Measurements from ENCODE around the gene MACF1.

DNA sequence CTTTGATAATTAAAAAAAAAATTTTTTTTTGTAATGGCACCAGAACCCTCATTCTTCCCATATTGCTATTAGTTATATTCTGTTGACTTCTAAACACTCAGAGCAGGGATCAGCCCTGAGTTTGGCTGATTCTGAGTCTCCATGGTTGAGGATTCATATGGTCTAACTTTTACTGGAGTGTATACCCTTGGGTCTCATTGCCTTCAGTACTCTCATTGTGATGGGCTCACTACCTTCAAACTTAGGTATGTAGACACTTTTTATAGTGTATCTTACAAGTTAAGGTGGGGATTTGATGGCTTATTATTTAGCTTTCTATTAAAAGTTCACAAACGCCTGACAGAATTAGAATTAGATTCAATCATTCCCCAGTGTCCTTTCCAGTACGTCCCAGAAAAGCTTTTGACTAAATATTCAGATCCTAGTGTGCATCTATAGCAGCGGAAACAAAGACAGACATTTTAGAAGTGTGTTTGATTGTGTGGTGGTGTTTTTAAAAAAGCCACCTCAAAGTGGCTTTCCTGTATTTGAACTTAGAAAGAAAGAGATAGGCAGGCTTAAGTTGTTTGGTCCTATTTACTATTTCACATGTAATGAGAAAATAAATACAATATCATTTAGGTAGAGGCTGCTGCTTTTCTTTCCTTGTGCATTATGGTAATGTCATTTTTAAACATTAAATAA lies 1.4 kb downstream of the MACF1 start:
- TF ChIP-seq, protein P1, sequence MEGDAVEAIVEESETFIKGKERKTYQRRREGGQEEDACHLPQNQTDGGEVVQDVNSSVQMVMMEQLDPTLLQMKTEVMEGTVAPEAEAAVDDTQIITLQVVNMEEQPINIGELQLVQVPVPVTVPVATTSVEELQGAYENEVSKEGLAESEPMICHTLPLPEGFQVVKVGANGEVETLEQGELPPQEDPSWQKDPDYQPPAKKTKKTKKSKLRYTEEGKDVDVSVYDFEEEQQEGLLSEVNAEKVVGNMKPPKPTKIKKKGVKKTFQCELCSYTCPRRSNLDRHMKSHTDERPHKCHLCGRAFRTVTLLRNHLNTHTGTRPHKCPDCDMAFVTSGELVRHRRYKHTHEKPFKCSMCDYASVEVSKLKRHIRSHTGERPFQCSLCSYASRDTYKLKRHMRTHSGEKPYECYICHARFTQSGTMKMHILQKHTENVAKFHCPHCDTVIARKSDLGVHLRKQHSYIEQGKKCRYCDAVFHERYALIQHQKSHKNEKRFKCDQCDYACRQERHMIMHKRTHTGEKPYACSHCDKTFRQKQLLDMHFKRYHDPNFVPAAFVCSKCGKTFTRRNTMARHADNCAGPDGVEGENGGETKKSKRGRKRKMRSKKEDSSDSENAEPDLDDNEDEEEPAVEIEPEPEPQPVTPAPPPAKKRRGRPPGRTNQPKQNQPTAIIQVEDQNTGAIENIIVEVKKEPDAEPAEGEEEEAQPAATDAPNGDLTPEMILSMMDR (IDR thresholded peaks at IDR 0.05): no peak
- no peak for TF ChIP-seq EP300 (IDR thresholded peaks at IDR 0.05; ENCODE audit: borderline replicate concordance in 1 of 2, low read depth in 1 of 2, low read length in 1 of 2)
- TF ChIP-seq, protein P2, sequence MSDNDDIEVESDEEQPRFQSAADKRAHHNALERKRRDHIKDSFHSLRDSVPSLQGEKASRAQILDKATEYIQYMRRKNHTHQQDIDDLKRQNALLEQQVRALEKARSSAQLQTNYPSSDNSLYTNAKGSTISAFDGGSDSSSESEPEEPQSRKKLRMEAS (IDR thresholded peaks at IDR 0.05; ENCODE audit: low read depth): no peak
- TF ChIP-seq, protein P3, sequence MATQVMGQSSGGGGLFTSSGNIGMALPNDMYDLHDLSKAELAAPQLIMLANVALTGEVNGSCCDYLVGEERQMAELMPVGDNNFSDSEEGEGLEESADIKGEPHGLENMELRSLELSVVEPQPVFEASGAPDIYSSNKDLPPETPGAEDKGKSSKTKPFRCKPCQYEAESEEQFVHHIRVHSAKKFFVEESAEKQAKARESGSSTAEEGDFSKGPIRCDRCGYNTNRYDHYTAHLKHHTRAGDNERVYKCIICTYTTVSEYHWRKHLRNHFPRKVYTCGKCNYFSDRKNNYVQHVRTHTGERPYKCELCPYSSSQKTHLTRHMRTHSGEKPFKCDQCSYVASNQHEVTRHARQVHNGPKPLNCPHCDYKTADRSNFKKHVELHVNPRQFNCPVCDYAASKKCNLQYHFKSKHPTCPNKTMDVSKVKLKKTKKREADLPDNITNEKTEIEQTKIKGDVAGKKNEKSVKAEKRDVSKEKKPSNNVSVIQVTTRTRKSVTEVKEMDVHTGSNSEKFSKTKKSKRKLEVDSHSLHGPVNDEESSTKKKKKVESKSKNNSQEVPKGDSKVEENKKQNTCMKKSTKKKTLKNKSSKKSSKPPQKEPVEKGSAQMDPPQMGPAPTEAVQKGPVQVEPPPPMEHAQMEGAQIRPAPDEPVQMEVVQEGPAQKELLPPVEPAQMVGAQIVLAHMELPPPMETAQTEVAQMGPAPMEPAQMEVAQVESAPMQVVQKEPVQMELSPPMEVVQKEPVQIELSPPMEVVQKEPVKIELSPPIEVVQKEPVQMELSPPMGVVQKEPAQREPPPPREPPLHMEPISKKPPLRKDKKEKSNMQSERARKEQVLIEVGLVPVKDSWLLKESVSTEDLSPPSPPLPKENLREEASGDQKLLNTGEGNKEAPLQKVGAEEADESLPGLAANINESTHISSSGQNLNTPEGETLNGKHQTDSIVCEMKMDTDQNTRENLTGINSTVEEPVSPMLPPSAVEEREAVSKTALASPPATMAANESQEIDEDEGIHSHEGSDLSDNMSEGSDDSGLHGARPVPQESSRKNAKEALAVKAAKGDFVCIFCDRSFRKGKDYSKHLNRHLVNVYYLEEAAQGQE (IDR thresholded peaks at IDR 0.05; ENCODE audit: low read depth, low read length): no peak
- TF ChIP-seq RXRA (IDR thresholded peaks at IDR 0.05; ENCODE audit: borderline replicate concordance, low read depth): no peak
- TF ChIP-seq TCF12 (IDR thresholded peaks at IDR 0.05): no peak
- no peak for TF ChIP-seq TEAD4 (IDR thresholded peaks at IDR 0.05; ENCODE audit: borderline replicate concordance, insufficient read depth)
- TF ChIP-seq, protein P4, sequence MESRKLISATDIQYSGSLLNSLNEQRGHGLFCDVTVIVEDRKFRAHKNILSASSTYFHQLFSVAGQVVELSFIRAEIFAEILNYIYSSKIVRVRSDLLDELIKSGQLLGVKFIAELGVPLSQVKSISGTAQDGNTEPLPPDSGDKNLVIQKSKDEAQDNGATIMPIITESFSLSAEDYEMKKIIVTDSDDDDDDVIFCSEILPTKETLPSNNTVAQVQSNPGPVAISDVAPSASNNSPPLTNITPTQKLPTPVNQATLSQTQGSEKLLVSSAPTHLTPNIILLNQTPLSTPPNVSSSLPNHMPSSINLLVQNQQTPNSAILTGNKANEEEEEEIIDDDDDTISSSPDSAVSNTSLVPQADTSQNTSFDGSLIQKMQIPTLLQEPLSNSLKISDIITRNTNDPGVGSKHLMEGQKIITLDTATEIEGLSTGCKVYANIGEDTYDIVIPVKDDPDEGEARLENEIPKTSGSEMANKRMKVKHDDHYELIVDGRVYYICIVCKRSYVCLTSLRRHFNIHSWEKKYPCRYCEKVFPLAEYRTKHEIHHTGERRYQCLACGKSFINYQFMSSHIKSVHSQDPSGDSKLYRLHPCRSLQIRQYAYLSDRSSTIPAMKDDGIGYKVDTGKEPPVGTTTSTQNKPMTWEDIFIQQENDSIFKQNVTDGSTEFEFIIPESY (IDR thresholded peaks at IDR 0.05; ENCODE audit: borderline replicate concordance, low read depth): no peak
- TF ChIP-seq YY1 (IDR thresholded peaks at IDR 0.05; ENCODE audit: low read depth): no peak
- no peak for TF ChIP-seq MEF2A (IDR thresholded peaks at IDR 0.05; ENCODE audit: borderline replicate concordance, low read depth)
- no peak for TF ChIP-seq EZH2phosphoT487 (IDR thresholded peaks at IDR 0.05; ENCODE audit: borderline replicate concordance, low read depth)

All from SK-N-SH (cell line).